Tibial nerve (tissue), 4 donors: ENCODE results near the gene SEC14L5.

ENCODE experiments used
- CTCF ChIP-seq, 5 experiments: fragments of 200-600 bp in 3 of 5; fragments of 450-650 bp in 2 of 5; sonication (generic) in 3 of 5; IDR thresholded peaks; one replicate each; pipeline ENCODE4 v1.5.1; 2016 to 2019; ENCODE audit warnings: antibody characterized with exemption in 5 of 5, mild to moderate bottlenecking in 3 of 5, moderate library complexity in 2 of 5
- EP300 ChIP-seq, 2 donors: sonication (generic); formaldehyde crosslinking; IDR thresholded peaks; one replicate each; pipeline ENCODE4 v1.6.1; 2017; ENCODE audit warnings: antibody characterized with exemption in 2 of 2, mild to moderate bottlenecking in 1 of 2
- POLR2A ChIP-seq, 2 donors: fragments of 450-650 bp; IDR thresholded peaks; one replicate each; pipeline ENCODE4 v1.6.1; 2017; ENCODE audit warnings: antibody characterized with exemption in 2 of 2, mild to moderate bottlenecking in 2 of 2, moderate library complexity in 2 of 2

- TF ChIP-seq POLR2A (IDR thresholded peaks at IDR 0.05), result no peak
- no peak for TF ChIP-seq CTCF (IDR thresholded peaks at IDR 0.05)
- TF ChIP-seq EP300 (IDR thresholded peaks at IDR 0.05), result no peak
Observed at GRCh38 chr16:5036228-5037156, 78.4 kb downstream of the SEC14L5 start.
